Smooth muscle cell (in vitro differentiated cells): ENCODE data around the gene TRMT2A. TPM values are rescaled to one million over a fixed set of nuclear protein-coding genes. Genes with fewer than 3 reads are reported as not detected.

Source experiments
- DNase-seq: peaks from one replicate; lab custom pipeline; 2025; ENCODE audit not compliant: unreplicated experiment; lab: John Stamatoyannopoulos, UW
- H2AFZ ChIP-seq: fragments of 200-600 bp; sonication (generic); 2 replicates; pipeline ENCODE4 v1.6.0; 2016; ENCODE audit warnings: antibody characterized with exemption, low read depth, mild to moderate bottlenecking
- H3F3A ChIP-seq: fragments of 200-600 bp; sonication (generic); 2 replicates; pipeline ENCODE4 v1.6.0; 2017; ENCODE audit warnings: antibody characterized with exemption, low read depth
- H3K27ac ChIP-seq: fragments of 200-600 bp; sonication (generic); 2 replicates; pipeline ENCODE4 v1.5.1; 2016; ENCODE audit warnings: low read depth, mild to moderate bottlenecking
- H3K27me3 ChIP-seq: fragments of 200-600 bp; sonication (generic); 2 replicates; pipeline ENCODE4 v1.6.1; 2016; ENCODE audit warnings: low read depth, mild to moderate bottlenecking
- H3K36me3 ChIP-seq: fragments of 200-600 bp; sonication (generic); 2 replicates; pipeline ENCODE4 v1.5.1; 2016; ENCODE audit warnings: low read depth
- H3K4me1 ChIP-seq: fragments of 200-600 bp; sonication (generic); 2 replicates; pipeline ENCODE4 v1.5.1; 2016; ENCODE audit warnings: low read depth
- H3K4me2 ChIP-seq: fragments of 200-600 bp; sonication (generic); 2 replicates; pipeline ENCODE4 v1.6.0; 2016; ENCODE audit warnings: mild to moderate bottlenecking
- H3K4me3 ChIP-seq: fragments of 200-600 bp; sonication (generic); 2 replicates; pipeline ENCODE4 v1.5.1; 2016; ENCODE audit warnings: mild to moderate bottlenecking
- H3K79me2 ChIP-seq: fragments of 200-600 bp; sonication (generic); 2 replicates; pipeline ENCODE4 v1.6.0; 2016; ENCODE audit warnings: low read depth, mild to moderate bottlenecking
- H3K9ac ChIP-seq: fragments of 200-600 bp; sonication (generic); 2 replicates; pipeline ENCODE4 v1.6.0; 2016; ENCODE audit warnings: low read depth
- H3K9me3 ChIP-seq: fragments of 200-600 bp; sonication (generic); replicated peaks from 2 replicates; pipeline ENCODE4 v1.5.1; 2016; ENCODE audit warnings: low read depth
- H4K20me1 ChIP-seq: fragments of 200-600 bp; sonication (generic); 2 replicates; pipeline ENCODE4 v1.6.0; 2016; ENCODE audit warnings: low read depth
- CTCF ChIP-seq: fragments of 200-600 bp; sonication (generic); IDR thresholded peaks from 2 replicates; pipeline ENCODE4 v1.5.1; 2017; ENCODE audit warnings: borderline replicate concordance, mild to moderate bottlenecking, antibody characterized with exemption; ENCODE audit not compliant: insufficient read depth, poor library complexity, severe bottlenecking
- WGBS: methylation state at CpG from one replicate; pipeline ENCODE4 v1.1.7; 2016; ENCODE audit warnings: low lambda C conversion rate; 5-methylcytosine and 5-hydroxymethylcytosine counted together
- polyA plus RNA-seq: library from polyadenylated mRNA; unstranded; fragments of >200 nt; fragmentation: Nextera tagmentation; extraction: Ambion mirVana; gene quantifications from 2 replicates; pipeline ENCODE4 v1.2.1, GENCODE V29; 2016
- total RNA-seq: library from RNA; depleted of rRNA; stranded (reverse); fragments of >200 nt; gene quantifications from 2 replicates; pipeline ENCODE4 v1.2.3, GENCODE V29; 2014

Gene TRMT2A
- total and polyA plus RNA-seq, 2 experiments from 2014 or later = 21.1 to 32.1 TPM

GRCh38 chr22:20085651-20086050, 31.4 kb downstream of the TRMT2A start:
- Histone ChIP-seq H3K4me3 (no peak overlapping the region), H3K4me1 (peaks cover 19% of the 10 kb centered on the region), H3K9ac (no peak overlapping the region), H3K36me3 (peaks cover 8% of the 10 kb centered on the region), H3K27me3 (no peaks in the 10 kb centered on the region), H3F3A (no peaks in the 10 kb centered on the region), H2AFZ (no peak overlapping the region), H3K4me2 (no peak overlapping the region), H4K20me1 (peaks cover 97% of the 10 kb centered on the region), H3K79me2 (peaks cover 64% of the 10 kb centered on the region), H3K9me3 (no peaks in the 10 kb centered on the region), H3K27ac (no peak overlapping the region)
- no peak for DNase-seq
- 97% methylated on average over 20 of the region's 20 CpGs for WGBS
- TF ChIP-seq CTCF = no peak

GRCh38 chr22:20084547-20085413, 32.2 kb downstream of the TRMT2A start:
- peaks cover 19% of the 10 kb centered on the region for H3K4me1 ChIP-seq
- H3K27me3 ChIP-seq = no peaks in the 10 kb centered on the region
- H3K79me2 ChIP-seq = peaks cover 67% of the 10 kb centered on the region
- TF ChIP-seq CTCF = peak; percentile 29
- H3F3A ChIP-seq = no peaks in the 10 kb centered on the region
- H3K4me2 ChIP-seq = no peak overlapping the region
- peaks cover 3% of the 10 kb centered on the region for H3K36me3 ChIP-seq
- H3K27ac ChIP-seq = no peak overlapping the region
- peaks cover 88% of the 10 kb centered on the region for H4K20me1 ChIP-seq
- DNase-seq = no peak
- no peak overlapping the region for H3K9ac ChIP-seq
- H2AFZ ChIP-seq = no peak overlapping the region
- H3K4me3 ChIP-seq = no peak overlapping the region
- no peaks in the 10 kb centered on the region for H3K9me3 ChIP-seq
- WGBS = 84% methylated on average over 23 of the region's 23 CpGs

GRCh38 chr22:20083891-20084546, 33.0 kb downstream of the TRMT2A start:
- 97% methylated on average over 10 of the region's 10 CpGs for WGBS
- Histone ChIP-seq H3K79me2 (peaks cover 67% of the 10 kb centered on the region), H2AFZ (no peak overlapping the region), H4K20me1 (peaks cover 81% of the 10 kb centered on the region), H3K9ac (no peak overlapping the region), H3K9me3 (no peaks in the 10 kb centered on the region), H3K36me3 (no peaks in the 10 kb centered on the region), H3K4me3 (no peak overlapping the region), H3K27me3 (no peaks in the 10 kb centered on the region), H3K4me1 (peaks cover 19% of the 10 kb centered on the region), H3F3A (no peaks in the 10 kb centered on the region), H3K4me2 (no peak overlapping the region), H3K27ac (no peak overlapping the region)
- TF ChIP-seq CTCF = no peak
- DNase-seq = no peak
